Globus pallidus (tissue), 1 donor: ENCODE results near the gene SAMD14.

Experiments
- DNase-seq: peaks from one replicate; pipeline ENCODE4 v3.0.0-alpha.2; 2015; ENCODE audit warnings: low spot score

SAMD14 gene

GRCh38 chr17:50096092-50096491 is 33.9 kb downstream of the SAMD14 start:
- peak; percentile 41 for DNase-seq

GRCh38 chr17:50095626-50096037 is 34.3 kb downstream of the SAMD14 start:
- DNase-seq: no peak

GRCh38 chr17:50094753-50095619 is 35.0 kb downstream of the SAMD14 start, which contains the start of gene PDK2:
PDK2 (plus strand) TSS chr17:50095351; CDS start chr17:50095436, 85 bp downstream.
- peak; percentile 95 for DNase-seq

GRCh38 chr17:50094243-50094752 is 35.7 kb downstream of the SAMD14 start:
- DNase-seq: peak; percentile 92

- DNase-seq: no peak
These were observed 36.2 kb downstream of the SAMD14 start for GRCh38 chr17:50093807-50094206.

- DNase-seq: no peak
These were observed 36.7 kb downstream of the SAMD14 start for GRCh38 chr17:50093246-50093645.

- no peak for DNase-seq
These were observed 38.1 kb downstream of the SAMD14 start for GRCh38 chr17:50091918-50092285.

GRCh38 chr17:50090971-50091917 is 38.7 kb downstream of the SAMD14 start:
- DNase-seq: no peak

- no peak for DNase-seq
These were observed 39.9 kb downstream of the SAMD14 start for GRCh38 chr17:50090071-50090470.

- no peak for DNase-seq
These were observed 40.8 kb downstream of the SAMD14 start for GRCh38 chr17:50088952-50089825.

GRCh38 chr17:50087912-50088405 is 42.0 kb downstream of the SAMD14 start:
- no peak for DNase-seq

GRCh38 chr17:50087246-50087911 is 42.6 kb downstream of the SAMD14 start:
- peak; percentile 34 for DNase-seq

- DNase-seq: no peak
These were observed 48.2 kb downstream of the SAMD14 start for GRCh38 chr17:50081757-50082156.

GRCh38 chr17:50080827-50081226 is 49.1 kb downstream of the SAMD14 start:
- no peak for DNase-seq

GRCh38 chr17:50080096-50080480 is 49.9 kb downstream of the SAMD14 start:
- DNase-seq: no peak

- no peak for DNase-seq
These were observed 50.4 kb downstream of the SAMD14 start for GRCh38 chr17:50079334-50080095.

- no peak for DNase-seq
These were observed 51.5 kb downstream of the SAMD14 start for GRCh38 chr17:50078430-50078829.

GRCh38 chr17:50076591-50077235 is 53.2 kb downstream of the SAMD14 start:
- no peak for DNase-seq

GRCh38 chr17:50076221-50076590 is 53.8 kb downstream of the SAMD14 start:
- DNase-seq: no peak
